ENCODE measurements around the gene KCNC3. TPM values are rescaled to one million over a fixed set of nuclear protein-coding genes. Genes with fewer than 3 reads are reported as not detected.

Gene KCNC3
- total RNA-seq, 1 donor from 2014 or later = 44.3 TPM

DNA sequence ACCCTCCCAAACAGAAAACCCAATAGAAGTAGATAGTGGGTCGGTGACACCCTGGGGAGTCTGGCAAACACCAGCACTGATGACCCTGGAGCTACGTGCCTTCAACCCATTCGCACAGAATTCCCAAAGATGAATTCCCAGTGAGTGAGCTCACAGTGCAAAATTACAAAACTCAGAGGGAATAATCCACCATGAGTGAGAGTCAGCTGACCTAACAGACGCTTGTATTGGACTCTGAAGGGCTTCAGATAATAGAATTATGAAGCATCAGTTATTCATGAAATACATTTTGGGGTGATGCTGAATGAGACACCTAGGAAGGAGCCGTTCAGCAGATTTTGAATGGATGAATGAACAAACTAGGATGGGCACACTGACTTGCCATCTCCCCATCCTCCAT lies 40.2 kb downstream of the KCNC3 start:
- H3K36me3 Mint-ChIP-seq (ENCODE audit: low read depth) = peaks cover 1% of the 10 kb centered on the region

DNA sequence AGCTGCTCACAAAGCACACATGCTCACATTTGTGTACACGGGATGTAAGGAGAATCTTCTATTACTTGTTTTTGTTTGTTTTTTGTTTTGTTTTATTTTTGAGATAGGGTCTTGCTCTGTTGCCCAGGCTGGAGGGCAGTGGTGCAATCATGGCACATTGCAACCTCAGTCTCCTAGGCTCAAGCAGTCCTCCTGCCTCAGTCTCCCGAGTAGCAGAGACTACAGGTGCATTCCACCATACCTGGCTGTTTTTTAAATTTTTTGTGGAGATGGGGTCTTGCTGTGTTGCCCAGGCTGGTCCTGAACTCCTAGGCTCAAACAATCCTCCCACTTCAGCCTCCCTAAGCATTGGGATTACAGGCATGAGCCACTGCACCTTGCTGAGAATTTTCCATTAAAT lies 41.8 kb downstream of the KCNC3 start:
- TF ChIP-seq, protein P1, sequence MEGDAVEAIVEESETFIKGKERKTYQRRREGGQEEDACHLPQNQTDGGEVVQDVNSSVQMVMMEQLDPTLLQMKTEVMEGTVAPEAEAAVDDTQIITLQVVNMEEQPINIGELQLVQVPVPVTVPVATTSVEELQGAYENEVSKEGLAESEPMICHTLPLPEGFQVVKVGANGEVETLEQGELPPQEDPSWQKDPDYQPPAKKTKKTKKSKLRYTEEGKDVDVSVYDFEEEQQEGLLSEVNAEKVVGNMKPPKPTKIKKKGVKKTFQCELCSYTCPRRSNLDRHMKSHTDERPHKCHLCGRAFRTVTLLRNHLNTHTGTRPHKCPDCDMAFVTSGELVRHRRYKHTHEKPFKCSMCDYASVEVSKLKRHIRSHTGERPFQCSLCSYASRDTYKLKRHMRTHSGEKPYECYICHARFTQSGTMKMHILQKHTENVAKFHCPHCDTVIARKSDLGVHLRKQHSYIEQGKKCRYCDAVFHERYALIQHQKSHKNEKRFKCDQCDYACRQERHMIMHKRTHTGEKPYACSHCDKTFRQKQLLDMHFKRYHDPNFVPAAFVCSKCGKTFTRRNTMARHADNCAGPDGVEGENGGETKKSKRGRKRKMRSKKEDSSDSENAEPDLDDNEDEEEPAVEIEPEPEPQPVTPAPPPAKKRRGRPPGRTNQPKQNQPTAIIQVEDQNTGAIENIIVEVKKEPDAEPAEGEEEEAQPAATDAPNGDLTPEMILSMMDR (IDR thresholded peaks at IDR 0.05) = no peak
- CTCF ChIA-PET = no interaction called here
- no peak for DNase-seq
- no peak overlapping the region for H3K4me3 Mint-ChIP-seq
- H3K4me1 Mint-ChIP-seq = no peaks in the 10 kb centered on the region
- intact Hi-C loops (cut with micrococcal nuclease) = no loop called here
- H3K27ac Mint-ChIP-seq = no peak overlapping the region
- no peak for ATAC-seq (ENCODE audit: low read depth)
- peaks cover 1% of the 10 kb centered on the region for H3K36me3 Mint-ChIP-seq (ENCODE audit: low read depth)
- H3K9me3 Mint-ChIP-seq = peaks cover 19% of the 10 kb centered on the region
- peaks cover 29% of the 10 kb centered on the region for H3K27me3 Mint-ChIP-seq
- POLR2A ChIA-PET = no interaction called here

More for the DNA sequence above, 40.2 kb downstream of the KCNC3 start:
- Mint-ChIP-seq H3K9me3 (peaks cover 19% of the 10 kb centered on the region), H3K27ac (no peak overlapping the region), H3K4me3 (no peak overlapping the region), H3K27me3 (peaks cover 36% of the 10 kb centered on the region), H3K4me1 (no peaks in the 10 kb centered on the region)
- DNase-seq (no peak), ATAC-seq (ENCODE audit: low read depth) (no peak)
- POLR2A ChIA-PET = no interaction called here
- intact Hi-C loops (cut with micrococcal nuclease) = no loop called here
- CTCF ChIA-PET = no interaction called here
- TF ChIP-seq, protein P1 (IDR thresholded peaks at IDR 0.05) = no peak

DNA sequence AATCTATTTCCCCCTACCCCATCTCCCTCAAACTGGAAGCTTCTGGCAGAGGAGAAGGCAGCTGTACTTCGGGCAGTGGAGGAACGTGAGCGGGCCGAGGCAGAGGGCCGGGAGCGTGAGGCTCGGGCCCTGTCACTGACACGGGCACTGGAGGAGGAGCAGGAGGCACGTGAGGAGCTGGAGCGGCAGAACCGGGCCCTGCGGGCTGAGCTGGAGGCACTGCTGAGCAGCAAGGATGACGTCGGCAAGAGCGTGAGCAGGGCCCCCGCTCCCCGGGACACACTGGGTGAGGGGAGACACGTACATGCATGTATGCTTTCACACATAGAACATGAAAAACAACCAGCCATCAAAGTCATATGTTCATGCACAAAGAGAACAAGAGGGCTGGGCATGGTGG lies 42.7 kb downstream of the KCNC3 start:
- Mint-ChIP-seq H3K36me3 (ENCODE audit: low read depth) (peaks cover 1% of the 10 kb centered on the region), H3K9me3 (peaks cover 19% of the 10 kb centered on the region), H3K4me1 (no peaks in the 10 kb centered on the region), H3K27ac (no peak overlapping the region), H3K4me3 (no peak overlapping the region), H3K27me3 (peaks cover 27% of the 10 kb centered on the region)
- ATAC-seq (ENCODE audit: low read depth) = no peak
- ChIA-PET POLR2A (no interaction called here), CTCF (no interaction called here)
- intact Hi-C loops (cut with micrococcal nuclease) = no loop called here
- TF ChIP-seq, protein P1 (IDR thresholded peaks at IDR 0.05) = no peak
- no peak for DNase-seq

DNA sequence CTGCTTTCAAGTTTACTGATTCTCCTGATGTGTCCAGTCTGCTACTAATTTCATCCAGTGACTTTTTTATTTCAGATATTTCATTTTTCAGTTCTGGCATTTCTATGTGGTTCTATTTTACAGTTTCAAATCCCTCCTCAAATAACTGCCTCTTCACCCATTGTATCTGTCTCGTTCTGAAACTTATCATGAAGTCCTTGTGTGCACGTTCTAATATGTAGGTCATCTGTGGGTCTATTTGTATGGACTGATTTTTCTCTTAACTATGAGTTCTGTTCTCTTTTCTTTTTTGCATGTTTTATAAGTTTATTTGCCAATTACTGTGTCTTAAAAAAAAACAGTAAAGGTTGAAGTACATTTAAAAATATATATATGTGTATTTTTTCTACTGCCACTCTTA lies 43.3 kb downstream of the KCNC3 start:
- intact Hi-C loops (cut with micrococcal nuclease) = no loop called here
- H3K36me3 Mint-ChIP-seq (ENCODE audit: low read depth) = peaks cover 1% of the 10 kb centered on the region
- ATAC-seq (ENCODE audit: low read depth) = no peak
- H3K4me1 Mint-ChIP-seq = no peaks in the 10 kb centered on the region
- peaks cover 27% of the 10 kb centered on the region for H3K27me3 Mint-ChIP-seq
- POLR2A ChIA-PET = no interaction called here
- DNase-seq = no peak
- H3K4me3 Mint-ChIP-seq = no peak overlapping the region
- H3K9me3 Mint-ChIP-seq = peaks cover 19% of the 10 kb centered on the region
- no peak overlapping the region for H3K27ac Mint-ChIP-seq
- CTCF ChIA-PET = no interaction called here
- TF ChIP-seq, protein P1 (IDR thresholded peaks at IDR 0.05) = no peak

DNA sequence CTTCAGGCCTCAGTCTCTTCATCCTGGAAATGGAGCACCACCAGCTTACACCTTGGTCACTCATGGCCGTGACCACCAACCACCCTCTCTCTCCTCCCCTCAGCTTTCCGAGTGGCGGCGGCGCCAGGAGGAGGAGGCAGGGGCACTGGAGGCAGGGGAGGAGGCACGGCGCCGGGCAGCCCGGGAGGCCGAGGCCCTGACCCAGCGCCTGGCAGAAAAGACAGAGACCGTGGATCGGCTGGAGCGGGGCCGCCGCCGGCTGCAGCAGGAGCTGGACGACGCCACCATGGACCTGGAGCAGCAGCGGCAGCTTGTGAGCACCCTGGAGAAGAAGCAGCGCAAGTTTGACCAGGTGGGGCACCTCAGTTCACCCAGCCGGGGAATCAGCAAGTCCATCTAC lies 47.7 kb downstream of the KCNC3 start:
- TF ChIP-seq, protein P1 (IDR thresholded peaks at IDR 0.05) = no peak
- Mint-ChIP-seq H3K9me3 (peaks cover 11% of the 10 kb centered on the region), H3K4me3 (no peak overlapping the region), H3K27me3 (peaks cover 4% of the 10 kb centered on the region), H3K36me3 (ENCODE audit: low read depth) (peaks cover 1% of the 10 kb centered on the region), H3K27ac (no peak overlapping the region), H3K4me1 (no peaks in the 10 kb centered on the region)
- ATAC-seq (ENCODE audit: low read depth) = no peak
- POLR2A ChIA-PET = no interaction called here
- intact Hi-C loops (cut with micrococcal nuclease) = no loop called here
- CTCF ChIA-PET = no interaction called here
- DNase-seq = no peak
